OCI-LY3 (cell line): ENCODE measurements around the gene DAP3.
"Not testable (repeated sequence)": the region's sequence is repeated elsewhere in the genome, so short reads cannot be mapped to it uniquely, and the experiment has no call there.

Experiments
- H2AFZ ChIP-seq: fragments of 200-600, 300-600 bp; shearing (Covaris generic); 2 replicates; pipeline ENCODE4 v1.6.0; 2014; ENCODE audit warnings: antibody characterized with exemption, low read depth, low read length
- H3K27ac ChIP-seq: fragments of 200-600, 300-600 bp; sonication (generic); 2 replicates; pipeline ENCODE4 v1.5.1; 2014; ENCODE audit warnings: mild to moderate bottlenecking, low read length, moderate library complexity, mixed read lengths
- H3K27me3 ChIP-seq: fragments of 200-600, 300-600 bp; sonication (generic); 2 replicates; pipeline ENCODE4 v1.6.1; 2014; ENCODE audit warnings: low read depth, low read length, mixed read lengths
- H3K36me3 ChIP-seq: fragments of 200-600, 300-600 bp; sonication (generic); replicated peaks from 2 replicates; pipeline ENCODE3; 2014; ENCODE audit warnings: low read depth, low read length, mixed read lengths
- H3K4me1 ChIP-seq: fragments of 300-600, 200-600 bp; sonication (generic); 2 replicates; pipeline ENCODE4 v1.6.1; 2014; ENCODE audit warnings: low read length, mixed read lengths
- H3K4me2 ChIP-seq: fragments of 200-600, 300-600 bp; sonication (generic); 2 replicates; pipeline ENCODE4 v1.6.1; 2014; ENCODE audit warnings: low read length, mixed read lengths
- H3K4me3 ChIP-seq: fragments of 300-600, 200-600 bp; sonication (generic); 2 replicates; pipeline ENCODE4 v1.5.1; 2014; ENCODE audit warnings: antibody characterized with exemption, mild to moderate bottlenecking, low read length, moderate library complexity
- H3K79me2 ChIP-seq: fragments of 300-600, 200-600 bp; shearing (Covaris generic); 2 replicates; pipeline ENCODE4 v1.6.1; 2014; ENCODE audit warnings: mild to moderate bottlenecking, low read length, mixed read lengths
- H3K9ac ChIP-seq: fragments of 300-600, 200-600 bp; shearing (Covaris generic); 2 replicates; pipeline ENCODE4 v1.6.0; 2014; ENCODE audit warnings: mild to moderate bottlenecking, low read length, moderate library complexity
- H3K9me3 ChIP-seq: fragments of 200-600, 300-600 bp; shearing (Covaris generic); 2 replicates; pipeline ENCODE4 v1.6.1; 2014; ENCODE audit warnings: low read length, mixed read lengths; ENCODE audit not compliant: insufficient read depth
- H4K20me1 ChIP-seq: fragments of 200-600, 300-600 bp; sonication (generic); 2 replicates; pipeline ENCODE4 v1.6.1; 2016; ENCODE audit warnings: low read length, mixed read lengths; ENCODE audit not compliant: insufficient read depth
- CTCF ChIP-seq: fragments of 200-600, 300-600 bp; sonication (generic); IDR thresholded peaks from 2 replicates; pipeline ENCODE4 v1.5.1; 2014; ENCODE audit warnings: antibody characterized with exemption, low read length, low read depth
- EZH2phosphoT487 ChIP-seq: fragments of 200-600 bp; shearing (Covaris generic); IDR thresholded peaks from 2 replicates; pipeline ENCODE4 v1.6.1; 2018; ENCODE audit warnings: antibody characterized with exemption, mixed run types, low read depth

Gene DAP3

GRCh38 chr1:155680531-155680930 lies 8.4 kb upstream of the DAP3 start:
- TF ChIP-seq CTCF (no peak), EZH2phosphoT487 (no peak)
- peaks cover 57% of the 10 kb centered on the region for H4K20me1 ChIP-seq
- no peak overlapping the region for H3K4me2 ChIP-seq
- peaks cover 43% of the 10 kb centered on the region for H3K36me3 ChIP-seq
- H3K4me1 ChIP-seq, result no peaks in the 10 kb centered on the region
- H3K4me3 ChIP-seq, result no peak overlapping the region
- H3K9ac ChIP-seq, result no peak overlapping the region
- peaks cover 60% of the 10 kb centered on the region for H3K79me2 ChIP-seq
- H3K9me3 ChIP-seq, result no peaks in the 10 kb centered on the region
- no peak overlapping the region for H2AFZ ChIP-seq
- no peaks in the 10 kb centered on the region for H3K27me3 ChIP-seq
- no peak overlapping the region for H3K27ac ChIP-seq

- H3K27ac ChIP-seq, result no peak overlapping the region
- H2AFZ ChIP-seq, result no peak overlapping the region
- H3K4me1 ChIP-seq, result peaks cover 5% of the 10 kb centered on the region
- TF ChIP-seq EZH2phosphoT487 (no peak), CTCF (no peak)
- peaks cover 67% of the 10 kb centered on the region for H4K20me1 ChIP-seq
- H3K79me2 ChIP-seq, result peaks cover 72% of the 10 kb centered on the region
- H3K36me3 ChIP-seq, result peaks cover 36% of the 10 kb centered on the region
- H3K4me3 ChIP-seq, result no peak overlapping the region
- no peak overlapping the region for H3K9ac ChIP-seq
- no peak overlapping the region for H3K4me2 ChIP-seq
- no peaks in the 10 kb centered on the region for H3K27me3 ChIP-seq
- H3K9me3 ChIP-seq, result no peaks in the 10 kb centered on the region
Observed at GRCh38 chr1:155681776-155682175, 7.1 kb upstream of the DAP3 start.

- Histone ChIP-seq H3K27ac (peak overlapping the region; percentile 61), H3K4me3 (peak overlapping the region; percentile 75), H3K9ac (peak overlapping the region; percentile 73), H3K36me3 (peaks cover 35% of the 10 kb centered on the region), H3K4me2 (peak overlapping the region; percentile 44), H3K4me1 (peaks cover 13% of the 10 kb centered on the region), H3K79me2 (peaks cover 98% of the 10 kb centered on the region), H2AFZ (peak overlapping the region; percentile 55; the same call in 1 of the 2 replicates), H4K20me1 (peaks cover 37% of the 10 kb centered on the region)
- not testable (repeated sequence) for H3K27me3 ChIP-seq, H3K9me3 ChIP-seq
Observed at GRCh38 chr1:155687705-155688323, 1.1 kb upstream of the DAP3 start.

- peaks cover 13% of the 10 kb centered on the region for H3K4me1 ChIP-seq
Observed at GRCh38 chr1:155688324-155689080, 389 bp upstream of the DAP3 start, which contains the start of gene YY1AP1. TSS of gene YY1AP1 (minus strand) at chr1:155688774. CDS start at chr1:155680436, 8,338 bp downstream.

More at GRCh38 chr1:155688324-155689080, 389 bp upstream of the DAP3 start, which contains the start of gene YY1AP1:
- Histone ChIP-seq H3K4me2 (peak within 1 kb of the TSS; percentile 63), H3K4me3 (peak within 1 kb of the TSS; percentile 75), H3K9me3 (no peaks in the 10 kb centered on the region), H3K27ac (peak within 1 kb of the TSS; percentile 61), H4K20me1 (peaks cover 30% of the 10 kb centered on the region), H3K79me2 (peaks cover 98% of the 10 kb centered on the region), H3K36me3 (peaks cover 34% of the 10 kb centered on the region), H3K9ac (peak within 1 kb of the TSS; percentile 73), H3K27me3 (no peaks in the 10 kb centered on the region), H2AFZ (peak within 1 kb of the TSS; percentile 77; the same call in 1 of the 2 replicates)
- no peak for TF ChIP-seq CTCF
- TF ChIP-seq EZH2phosphoT487, result no peak
